H7 (cell line): ENCODE measurements around the gene CAV3. TPM values are rescaled to one million over a fixed set of nuclear protein-coding genes. Genes with fewer than 3 reads are reported as not detected.

ENCODE experiments used
- DNase-seq: peaks from one replicate; pipeline ENCODE4 v3.0.0; 2012
- H3K27me3 ChIP-seq: 2 replicates; pipeline ENCODE4 v1.6.0; 2011; ENCODE audit warnings: mild to moderate bottlenecking, low read length; ENCODE audit not compliant: control insufficient read depth, insufficient read depth
- H3K36me3 ChIP-seq: replicated peaks from 2 replicates; pipeline ENCODE4 v1.5.1; 2011; ENCODE audit warnings: low read length; ENCODE audit not compliant: control insufficient read depth, insufficient read depth
- H3K4me3 ChIP-seq: 2 replicates; pipeline ENCODE4 v1.5.1; 2011; ENCODE audit warnings: low read depth, mild to moderate bottlenecking, control low read depth, low read length, moderate library complexity; ENCODE audit not compliant: insufficient read depth
- total RNA-seq: library from RNA; depleted of rRNA; stranded (reverse); fragments of >200 nt; shearing (Covaris generic); gene quantifications from 2 replicates; pipeline ENCODE4 v1.2.3, GENCODE V29; 2014

CAV3 gene
- total RNA-seq, 1 experiment from 2014 or later, result not detected

DNA sequence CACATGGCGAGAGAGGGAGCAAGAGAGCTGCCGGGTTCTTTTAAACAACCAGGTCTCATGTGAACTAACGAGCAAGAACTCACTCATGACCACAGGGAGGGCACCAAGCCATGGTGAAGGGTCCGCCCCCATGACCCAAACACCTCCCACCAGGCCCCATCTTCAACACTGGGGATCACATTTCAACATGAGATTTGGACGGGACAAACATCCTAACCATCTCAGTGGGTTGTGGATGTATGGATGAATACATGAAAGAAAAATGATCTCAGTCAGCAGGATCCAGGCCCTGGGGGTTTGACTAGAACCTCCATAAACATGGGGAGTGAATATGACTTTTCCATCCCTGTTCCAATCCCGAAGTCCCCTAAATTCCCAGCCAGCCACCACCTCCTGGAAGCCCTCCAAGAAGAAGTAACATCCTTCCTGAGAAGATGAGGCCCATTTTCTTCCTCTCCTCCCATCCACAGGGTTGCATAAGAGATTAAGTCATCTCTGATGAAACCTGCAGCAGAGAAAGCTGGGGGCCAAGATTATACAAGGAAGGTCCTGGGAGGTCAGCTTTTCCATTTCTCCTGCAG is 9.5 kb downstream of the CAV3 start:
- Histone ChIP-seq H3K27me3 (no peaks in the 10 kb centered on the region; the same call in 1 of the 2 replicates), H3K36me3 (no peaks in the 10 kb centered on the region), H3K4me3 (no peak overlapping the region)
- DNase-seq, result no peak

- DNase-seq, result peak; percentile 55
- H3K27me3 ChIP-seq, result no peaks in the 10 kb centered on the region
- no peaks in the 10 kb centered on the region for H3K36me3 ChIP-seq
- H3K4me3 ChIP-seq, result no peak overlapping the region
Observed at GRCh38 chr3:8743911-8744310, 10.3 kb downstream of the CAV3 start.

- no peak for DNase-seq
- no peaks in the 10 kb centered on the region for H3K27me3 ChIP-seq
- H3K36me3 ChIP-seq, result no peaks in the 10 kb centered on the region
- H3K4me3 ChIP-seq, result no peak overlapping the region
Observed at GRCh38 chr3:8745619-8746370, 12.2 kb downstream of the CAV3 start.

DNA sequence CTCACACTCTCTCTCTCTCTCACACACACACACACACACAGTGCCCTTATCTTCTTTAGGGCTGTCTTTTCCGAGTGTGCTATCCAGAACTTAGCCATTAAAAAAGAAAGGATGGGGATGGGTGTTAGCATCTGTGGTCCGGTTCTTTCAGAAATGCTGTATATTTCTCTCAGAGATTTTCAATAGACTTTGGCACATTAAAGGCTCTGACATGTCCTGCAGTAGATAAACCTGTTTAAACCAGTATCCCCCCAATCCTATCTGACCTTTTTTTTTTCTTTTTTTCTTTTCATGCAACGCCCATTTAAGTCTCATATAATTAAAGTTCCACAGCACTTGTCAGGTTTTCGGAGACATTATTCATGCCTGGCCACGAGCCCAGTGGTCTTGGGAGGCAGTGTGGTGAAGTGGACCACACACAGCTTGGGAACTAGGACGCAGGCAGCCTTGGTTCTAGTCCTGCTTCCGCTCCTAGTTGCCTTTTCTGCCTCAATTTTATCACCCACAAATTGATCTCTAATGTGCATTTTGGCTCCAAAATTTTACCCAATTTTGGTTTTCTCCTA is 13.3 kb downstream of the CAV3 start:
- no peak for DNase-seq

DNA sequence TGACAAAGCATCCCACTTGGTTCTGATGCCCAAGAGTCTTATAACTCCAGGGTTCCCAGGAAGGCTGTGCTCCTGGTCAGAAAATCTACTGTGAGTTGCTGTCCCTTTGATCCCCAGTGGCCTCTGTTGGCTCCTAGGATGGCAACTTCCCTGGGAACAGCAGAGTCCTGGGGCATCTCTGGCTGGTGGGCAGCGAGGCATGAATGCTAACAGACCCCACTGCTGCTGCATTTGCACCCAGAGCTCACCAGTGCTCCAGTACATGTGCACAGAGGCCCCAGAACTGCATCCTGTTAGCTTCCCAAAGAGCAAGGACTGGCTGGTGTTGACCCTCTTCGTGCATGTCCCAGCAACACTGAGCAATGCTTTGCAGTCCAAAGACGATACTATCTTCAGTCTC is 15.7 kb downstream of the CAV3 start:
- Histone ChIP-seq H3K27me3 (no peaks in the 10 kb centered on the region), H3K4me3 (no peak overlapping the region), H3K36me3 (no peaks in the 10 kb centered on the region)
- DNase-seq, result no peak

More for the DNA sequence above, 13.3 kb downstream of the CAV3 start:
- Histone ChIP-seq H3K27me3 (no peaks in the 10 kb centered on the region), H3K4me3 (no peak overlapping the region), H3K36me3 (no peaks in the 10 kb centered on the region)

- no peaks in the 10 kb centered on the region for H3K27me3 ChIP-seq
- no peak overlapping the region for H3K4me3 ChIP-seq
- DNase-seq, result no peak
- no peaks in the 10 kb centered on the region for H3K36me3 ChIP-seq
Observed at GRCh38 chr3:8752832-8753231, 19.2 kb downstream of the CAV3 start.

DNA sequence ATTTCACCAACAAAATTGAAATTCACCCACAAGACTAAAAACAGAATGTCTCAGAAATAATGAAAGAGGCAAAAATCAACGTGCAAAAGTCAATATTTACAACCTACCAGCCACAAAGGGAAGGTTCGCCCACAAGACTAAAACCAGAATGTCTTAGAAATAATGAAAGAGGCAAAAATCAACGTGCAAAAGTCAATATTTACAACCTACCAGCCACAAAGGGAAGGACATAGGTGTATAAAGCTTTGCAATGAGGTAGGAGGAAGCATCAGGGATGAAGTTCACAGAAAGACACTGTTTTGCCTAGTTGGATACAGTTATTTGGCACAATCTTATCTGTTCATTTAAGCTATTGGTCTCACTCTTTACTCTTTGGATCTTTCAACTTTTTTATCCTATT is 21.5 kb downstream of the CAV3 start:
- H3K36me3 ChIP-seq, result no peaks in the 10 kb centered on the region
- H3K4me3 ChIP-seq, result no peak overlapping the region
- no peak for DNase-seq
- H3K27me3 ChIP-seq, result no peaks in the 10 kb centered on the region

- Histone ChIP-seq H3K4me3 (no peak overlapping the region), H3K36me3 (no peaks in the 10 kb centered on the region), H3K27me3 (no peaks in the 10 kb centered on the region)
- DNase-seq, result peak; percentile 71
Observed at GRCh38 chr3:8755564-8756237, 22.1 kb downstream of the CAV3 start.

GRCh38 chr3:8756671-8757070 is 23.1 kb downstream of the CAV3 start:
- Histone ChIP-seq H3K27me3 (no peaks in the 10 kb centered on the region; the same call in 1 of the 2 replicates), H3K4me3 (no peak overlapping the region), H3K36me3 (no peaks in the 10 kb centered on the region)
- no peak for DNase-seq

DNA sequence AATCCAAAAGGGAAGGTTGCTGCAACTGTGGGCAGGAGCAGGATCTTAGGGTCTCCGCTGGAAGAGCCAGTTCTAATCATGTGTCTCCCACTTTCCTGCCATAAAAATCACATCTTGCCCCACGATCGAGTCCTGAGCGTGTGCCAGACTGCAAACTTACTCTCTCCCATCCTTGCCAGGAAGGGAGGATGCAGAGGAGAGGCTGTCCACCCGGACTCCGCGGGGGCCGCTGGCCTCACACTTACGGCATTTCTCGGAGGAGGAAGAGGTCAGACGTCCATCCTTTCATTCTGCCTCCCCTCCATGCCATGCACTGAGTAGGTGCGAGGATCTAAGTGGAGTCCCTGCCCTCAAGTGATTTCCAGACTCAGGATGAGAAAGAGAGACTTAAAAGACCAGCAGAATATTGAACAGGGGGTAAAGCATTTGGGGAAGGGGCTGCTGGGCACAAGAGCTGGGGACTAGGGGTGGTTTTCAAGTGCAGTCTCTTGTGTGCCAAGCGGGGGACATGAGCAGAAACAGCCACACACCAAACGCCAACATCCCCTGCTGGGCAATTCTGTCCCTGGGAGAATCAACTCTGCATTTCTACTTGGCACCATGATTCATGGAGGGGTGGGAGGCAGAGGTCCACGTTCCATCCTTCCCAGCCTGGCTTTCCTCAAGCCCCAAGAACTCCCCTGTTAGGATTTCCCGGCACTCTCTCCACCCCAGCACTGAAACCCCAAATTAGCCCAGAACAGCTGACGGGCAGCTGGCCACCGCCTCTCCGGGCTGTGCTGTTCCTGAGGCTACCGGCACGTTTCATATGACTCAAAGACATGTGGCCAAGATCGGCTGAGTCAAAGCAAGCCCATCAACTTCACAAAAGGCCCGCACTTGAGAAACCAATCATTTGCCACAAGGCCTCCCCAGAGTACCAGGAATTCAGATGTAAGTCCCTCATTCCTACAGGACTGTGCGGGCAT is 24.2 kb downstream of the CAV3 start:
- H3K36me3 ChIP-seq, result no peaks in the 10 kb centered on the region

DNA sequence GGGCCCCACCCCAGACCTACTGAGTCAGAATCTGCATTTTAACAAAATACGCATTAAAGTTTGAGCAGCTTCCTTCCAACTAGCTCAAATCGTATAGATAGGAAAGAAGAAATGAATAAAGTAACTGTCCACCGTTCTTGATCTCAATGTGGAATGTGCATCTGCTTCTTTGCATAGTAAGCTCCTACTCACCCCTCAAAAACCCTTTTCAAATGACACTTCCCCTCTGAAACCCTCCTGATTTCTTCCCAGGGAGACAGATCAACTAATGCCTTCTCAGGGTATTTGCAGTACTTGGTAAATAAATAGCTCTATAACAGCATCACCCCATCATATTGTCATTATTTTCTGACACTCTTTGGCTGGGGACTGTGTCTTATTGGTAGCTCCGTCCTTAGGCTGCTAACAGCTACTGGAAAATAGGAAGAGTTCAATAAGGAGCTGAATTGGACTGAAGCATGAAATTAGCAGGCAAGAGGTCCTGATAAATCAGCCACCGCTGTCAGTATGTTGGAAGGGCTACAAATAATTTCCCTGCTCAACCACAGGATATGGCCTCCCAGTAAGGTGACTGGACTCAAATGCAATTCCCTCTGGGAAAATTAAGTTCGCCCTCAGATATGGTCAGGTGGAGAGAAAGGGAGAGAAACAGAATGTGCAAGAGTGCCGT is 25.6 kb downstream of the CAV3 start:
- H3K4me3 ChIP-seq, result no peak overlapping the region
- H3K27me3 ChIP-seq, result no peaks in the 10 kb centered on the region; the same call in 1 of the 2 replicates
- no peaks in the 10 kb centered on the region for H3K36me3 ChIP-seq
- DNase-seq, result no peak

More for the DNA sequence above, 24.2 kb downstream of the CAV3 start:
- Histone ChIP-seq H3K4me3 (no peak overlapping the region), H3K27me3 (no peaks in the 10 kb centered on the region; the same call in 1 of the 2 replicates)
- DNase-seq, result no peak

GRCh38 chr3:8760091-8760490 is 26.5 kb downstream of the CAV3 start:
- DNase-seq, result no peak
- Histone ChIP-seq H3K27me3 (no peaks in the 10 kb centered on the region; the same call in 1 of the 2 replicates), H3K4me3 (no peak overlapping the region), H3K36me3 (no peaks in the 10 kb centered on the region)

GRCh38 chr3:8760506-8760905 is 26.9 kb downstream of the CAV3 start:
- Histone ChIP-seq H3K4me3 (no peak overlapping the region), H3K36me3 (no peaks in the 10 kb centered on the region), H3K27me3 (no peaks in the 10 kb centered on the region; the same call in 1 of the 2 replicates)
- DNase-seq, result no peak
